Transverse colon (tissue), 4 donors: ENCODE measurements around the gene DLEU7. TPM values are rescaled to one million over a fixed set of nuclear protein-coding genes. Genes with fewer than 3 reads are reported as not detected.

Source experiments
- DNase-seq: peaks from one replicate; pipeline ENCODE4 v3.0.0-alpha.2; 2019
- H3K27ac ChIP-seq, 4 donors: fragments of 200-600 bp; sonication (generic); 2 replicates each; pipeline ENCODE4 v1.5.1; 2016 to 2018; ENCODE audit warnings: inconsistent platforms in 4 of 4
- H3K27me3 ChIP-seq: fragments of 200-600 bp; sonication (generic); 2 replicates; pipeline ENCODE4 v1.5.1; 2017; ENCODE audit warnings: inconsistent platforms
- H3K36me3 ChIP-seq, 4 donors: fragments of 200-600 bp; sonication (generic); 2 replicates each; pipeline ENCODE4 v1.5.1; 2017 to 2019; ENCODE audit warnings: inconsistent platforms in 4 of 4
- H3K4me1 ChIP-seq, 4 donors: fragments of 200-600 bp; sonication (generic); 2 replicates each; pipeline ENCODE4 v1.5.1; 2017 to 2020; ENCODE audit warnings: inconsistent platforms in 4 of 4
- H3K4me3 ChIP-seq, 4 donors: fragments of 200-600 bp; sonication (generic); 1 replicate in 1 of 4; 2 replicates in 3 of 4; pipeline versions ENCODE4 v1.5.1 to v1.6.1; 2017 to 2019; ENCODE audit warnings: inconsistent platforms in 4 of 4
- H3K9me3 ChIP-seq, 2 donors: fragments of 200-600 bp; sonication (generic); 2 replicates each; pipeline ENCODE4 v1.5.1; 2017 to 2019; ENCODE audit warnings: inconsistent platforms in 2 of 2
- CTCF ChIP-seq, 5 experiments: fragments of 200-600 bp in 3 of 5; fragments of 450-650 bp in 2 of 5; sonication (generic) in 3 of 5; IDR thresholded peaks; 1 replicate in 2 of 5; 2 replicates in 3 of 5; pipeline ENCODE4 v1.5.1; 2016 to 2017; ENCODE audit warnings: antibody characterized with exemption in 5 of 5, inconsistent platforms in 3 of 5, mild to moderate bottlenecking in 2 of 5, moderate library complexity in 1 of 5
- EP300 ChIP-seq: sonication (generic); formaldehyde crosslinking; IDR thresholded peaks from one replicate; pipeline ENCODE4 v1.6.1; 2017; ENCODE audit warnings: antibody characterized with exemption, low read depth
- POLR2A ChIP-seq: fragments of 450-650 bp; IDR thresholded peaks from one replicate; pipeline ENCODE4 v1.6.1; 2016; ENCODE audit warnings: antibody characterized with exemption, mild to moderate bottlenecking, moderate library complexity
- POLR2AphosphoS5 ChIP-seq, 3 donors: sonication (generic); formaldehyde crosslinking; IDR thresholded peaks; one replicate each; pipeline ENCODE4 v1.6.1; 2016; ENCODE audit warnings: antibody characterized with exemption in 3 of 3
- WGBS, 2 donors: methylation state at CpG; one replicate each; pipeline ENCODE4 v1.1.5; 2018; ENCODE audit warnings: low coverage in 1 of 2; 5-methylcytosine and 5-hydroxymethylcytosine counted together
- in situ Hi-C, 4 donors: fragments of 200-750 bp; cut with MboI; loops; one replicate each; pipeline versions ENCODE4 v1.15.0 to v1.15.1; 2017; ENCODE audit warnings: low sequenced_read_pairs in 3 of 4, low pct_ligation_motif_present in 1 of 4, low pct_unique_long_range_greater_than_20kb in 1 of 4
- intact Hi-C: fragments of 100-400 bp; cut with DNase I; formaldehyde crosslinking; loops from one replicate; pipeline ENCODE4 v1.15.1; 2023; ENCODE audit warnings: low total_unique reads
- total RNA-seq, 4 donors: library from RNA; depleted of rRNA; stranded (reverse); fragments of >200 nt; gene quantifications; one replicate each; pipeline ENCODE4 v1.1.0, GENCODE V29; 2016

The DLEU7 gene
- total RNA-seq, 4 donors from 2014 or later, result 0.16 TPM; not detected in 3

GRCh38 chr13:50797091-50797490 is 46.4 kb downstream of the DLEU7 start:
- WGBS, 2 donors, result 70 to 76% methylated on average over 8 of the region's 8 CpGs
- no peak for TF ChIP-seq POLR2A
- TF ChIP-seq CTCF (IDR thresholded peaks at IDR 0.05), result no peak
- TF ChIP-seq POLR2AphosphoS5 (IDR thresholded peaks at IDR 0.05), result no peak
- TF ChIP-seq EP300, result no peak
- no peaks in the 10 kb centered on the region for H3K27me3 ChIP-seq
- no peak overlapping the region for H3K27ac ChIP-seq
- H3K4me3 ChIP-seq, result no peak overlapping the region
- no peaks in the 10 kb centered on the region for H3K36me3 ChIP-seq
- in situ Hi-C loops (loop anchor here in 2 of 4 donors (5.0 to 25.0 kb wide), 2 partner anchors 810 to 815 kb away; partner anchors contain the start of gene TRIM13 (in 1 of the 2)), intact Hi-C loops (no loop called here)
- DNase-seq, result no peak
- peaks cover 0 to 12% (median 1%) of the 10 kb centered on the region in 4 donors for H3K4me1 ChIP-seq
- no peaks in the 10 kb centered on the region for H3K9me3 ChIP-seq

- in situ Hi-C loops, result loop anchor here in 2 of 4 donors (5.0 to 25.0 kb wide), 2 partner anchors 809 to 814 kb away; partner anchors contain the start of gene TRIM13 (in 1 of the 2)
- WGBS, 2 donors, result 91 to 100% methylated on average over 1 of the region's 1 CpG
- H3K27me3 ChIP-seq, result no peaks in the 10 kb centered on the region
These were observed 47.0 kb downstream of the DLEU7 start for GRCh38 chr13:50796463-50796862.

GRCh38 chr13:50794226-50794625 is 49.3 kb downstream of the DLEU7 start:
- no peaks in the 10 kb centered on the region for H3K27me3 ChIP-seq
- H3K9me3 ChIP-seq, result no peaks in the 10 kb centered on the region
- 82 to 97% methylated on average over 1 of the region's 1 CpG for WGBS, 2 donors
- in situ Hi-C loops, result loop anchor here in 1 of 4 donors (25.0 kb wide), 1 partner anchor 807 kb away; the partner anchor contains the start of gene TRIM13
- TF ChIP-seq POLR2AphosphoS5 (IDR thresholded peaks at IDR 0.05) (no peak), CTCF (IDR thresholded peaks at IDR 0.05) (no peak), EP300 (no peak), POLR2A (no peak)
- no peak overlapping the region for H3K27ac ChIP-seq
- intact Hi-C loops, result no loop called here
- H3K4me1 ChIP-seq, result no peaks in the 10 kb centered on the region
- no peak for DNase-seq
- H3K36me3 ChIP-seq, result no peaks in the 10 kb centered on the region
- H3K4me3 ChIP-seq, result no peak overlapping the region

More at GRCh38 chr13:50796463-50796862, 47.0 kb downstream of the DLEU7 start:
- intact Hi-C loops, result no loop called here
- H3K36me3 ChIP-seq, result no peaks in the 10 kb centered on the region
- no peak overlapping the region for H3K4me3 ChIP-seq
- H3K4me1 ChIP-seq, result peaks cover 0 to 12% (median 1%) of the 10 kb centered on the region in 4 donors
- DNase-seq, result no peak
- TF ChIP-seq POLR2A (no peak), CTCF (IDR thresholded peaks at IDR 0.05) (no peak), POLR2AphosphoS5 (IDR thresholded peaks at IDR 0.05) (no peak), EP300 (no peak)
- H3K27ac ChIP-seq, result no peak overlapping the region
- H3K9me3 ChIP-seq, result no peaks in the 10 kb centered on the region

GRCh38 chr13:50793026-50793425 is 50.5 kb downstream of the DLEU7 start:
- Histone ChIP-seq H3K27me3 (no peaks in the 10 kb centered on the region), H3K9me3 (no peaks in the 10 kb centered on the region), H3K36me3 (no peaks in the 10 kb centered on the region), H3K27ac (no peak overlapping the region), H3K4me1 (no peaks in the 10 kb centered on the region), H3K4me3 (no peak overlapping the region)
- intact Hi-C loops (no loop called here), in situ Hi-C loops (loop anchor here in 1 of 4 donors (25.0 kb wide), 1 partner anchor 806 kb away; the partner anchor contains the start of gene TRIM13)
- no peak for DNase-seq
- 56 to 93% methylated on average over 3 of the region's 3 CpGs for WGBS, 2 donors
- TF ChIP-seq POLR2A (no peak), POLR2AphosphoS5 (IDR thresholded peaks at IDR 0.05) (no peak), EP300 (no peak), CTCF (IDR thresholded peaks at IDR 0.05) (no peak)
